Activated naive CD8-positive, alpha-beta T cell (primary cell): Measurements from ENCODE around the gene FOXL3.

ENCODE experiments used
- H3K27ac Mint-ChIP-seq: one replicate; pipeline ENCODE4 v1.8.0; 2021; ENCODE audit warnings: mixed read lengths
- H3K27me3 Mint-ChIP-seq: one replicate; pipeline ENCODE4 v1.8.0; 2021; ENCODE audit warnings: mixed read lengths
- H3K36me3 Mint-ChIP-seq: one replicate; pipeline ENCODE4 v1.8.0; 2021; ENCODE audit warnings: mixed read lengths
- H3K4me1 Mint-ChIP-seq: one replicate; pipeline ENCODE4 v1.8.0; 2021; ENCODE audit warnings: low read depth, mixed read lengths
- H3K4me3 Mint-ChIP-seq: one replicate; pipeline ENCODE4 v1.8.0; 2021; ENCODE audit warnings: mild to moderate bottlenecking, mixed read lengths
- H3K9me3 Mint-ChIP-seq: one replicate; pipeline ENCODE4 v1.8.0; 2021; ENCODE audit warnings: low read depth, mixed read lengths

Gene FOXL3

DNA sequence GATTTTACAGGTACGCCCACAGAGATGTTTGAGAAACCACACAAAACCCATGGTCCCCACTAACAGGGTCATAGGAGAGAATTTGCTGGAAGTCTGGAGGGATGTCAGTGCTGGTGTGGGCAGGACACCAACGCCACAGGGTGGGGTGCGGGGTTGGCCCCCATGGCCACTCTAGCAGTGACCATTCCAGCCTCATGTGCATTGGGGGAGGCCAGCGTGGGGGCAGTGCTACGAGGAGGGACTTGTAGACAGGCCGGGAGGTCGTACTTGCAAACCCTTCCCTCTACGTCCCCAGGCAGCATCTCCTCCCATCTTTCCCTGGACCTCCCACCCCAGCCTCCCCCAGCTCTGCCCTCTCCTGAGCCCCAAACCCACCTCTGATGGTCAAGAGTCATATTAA, 34.0 kb downstream of the FOXL3 start:
- Mint-ChIP-seq H3K27ac (no peak overlapping the region), H3K36me3 (no peaks in the 10 kb centered on the region), H3K4me3 (no peak overlapping the region), H3K27me3 (peaks cover 9% of the 10 kb centered on the region), H3K4me1 (no peaks in the 10 kb centered on the region), H3K9me3 (no peaks in the 10 kb centered on the region)

DNA sequence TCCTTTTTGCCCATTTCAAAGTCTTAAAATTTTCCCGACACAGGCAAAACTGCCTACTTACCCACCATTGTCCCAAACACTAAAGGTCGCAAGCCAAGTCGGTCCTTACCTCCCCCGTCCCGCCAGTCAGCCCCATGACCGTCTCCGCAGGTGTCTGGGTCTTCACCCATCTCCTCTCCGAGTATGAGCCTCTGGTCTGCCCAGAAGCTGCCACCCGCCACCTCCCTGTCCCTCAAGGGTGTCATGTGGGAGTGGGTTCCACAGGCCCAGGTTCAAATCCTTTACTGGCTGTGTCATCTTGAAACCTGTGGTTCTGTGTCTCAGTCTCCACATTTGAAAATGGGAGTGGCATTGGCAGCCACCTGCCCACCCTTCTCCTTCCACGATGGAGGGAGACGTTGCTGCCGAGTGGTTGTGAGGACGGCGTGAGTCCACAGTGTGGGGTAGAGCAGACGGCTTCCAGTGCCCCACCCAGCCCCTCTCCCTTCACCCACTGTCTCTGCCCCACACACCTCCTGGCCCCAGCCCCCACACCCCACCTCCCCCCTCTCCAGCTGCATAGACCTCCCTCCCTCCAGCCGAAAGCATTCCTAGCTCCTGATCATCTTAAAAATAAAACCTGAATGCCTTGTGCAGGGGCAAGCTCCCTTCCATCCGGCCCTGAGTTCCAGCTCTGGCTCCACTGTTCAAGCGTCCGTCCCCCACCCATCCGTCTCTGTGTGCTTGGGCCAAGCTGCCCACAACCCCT, 35.3 kb downstream of the FOXL3 start:
- H3K4me1 Mint-ChIP-seq = no peaks in the 10 kb centered on the region
- peaks cover 2% of the 10 kb centered on the region for H3K27me3 Mint-ChIP-seq
- no peaks in the 10 kb centered on the region for H3K36me3 Mint-ChIP-seq
- no peak overlapping the region for H3K27ac Mint-ChIP-seq
- no peak overlapping the region for H3K4me3 Mint-ChIP-seq
- no peaks in the 10 kb centered on the region for H3K9me3 Mint-ChIP-seq

DNA sequence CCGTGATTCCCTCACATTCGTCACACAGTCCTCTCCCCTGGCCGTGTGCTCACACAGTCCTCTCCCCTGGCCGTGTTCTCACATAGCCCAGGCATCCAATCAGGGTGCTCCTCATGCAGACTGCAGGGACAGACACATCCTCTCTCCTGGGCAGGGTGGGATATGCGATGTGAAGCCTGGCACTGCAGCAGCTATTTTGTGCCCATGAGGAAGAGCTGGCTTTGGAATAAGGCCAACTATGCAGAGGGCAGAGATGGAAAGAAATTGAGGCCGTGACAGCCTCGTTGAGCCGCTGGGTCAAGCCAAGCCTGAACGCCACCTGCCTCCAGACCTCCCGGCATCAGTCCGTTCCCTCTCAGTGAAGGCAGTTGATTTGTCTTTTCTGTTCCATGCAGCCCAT, 35.8 kb downstream of the FOXL3 start:
- Mint-ChIP-seq H3K36me3 (no peaks in the 10 kb centered on the region), H3K4me3 (no peak overlapping the region), H3K27me3 (no peaks in the 10 kb centered on the region), H3K9me3 (no peaks in the 10 kb centered on the region), H3K4me1 (no peaks in the 10 kb centered on the region), H3K27ac (no peak overlapping the region)

DNA sequence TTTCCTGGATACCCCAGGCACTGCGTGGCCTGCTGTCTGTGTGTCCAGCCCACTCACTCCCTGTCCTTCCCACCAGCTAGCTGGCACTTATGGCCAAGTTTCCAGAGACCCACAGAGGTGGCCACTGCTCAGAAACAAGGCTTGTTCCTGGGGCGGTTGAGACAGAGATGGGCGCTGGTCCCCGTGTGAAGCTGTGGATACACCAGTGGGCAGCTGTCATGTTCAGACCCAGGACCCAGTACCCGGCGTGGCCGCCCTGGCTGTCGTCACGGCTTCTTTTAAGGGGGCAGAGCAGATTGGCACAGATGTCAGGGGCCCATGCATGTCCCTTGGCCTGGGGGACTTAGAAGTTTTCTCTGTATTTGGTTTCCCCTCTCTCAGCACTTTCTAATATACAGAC, 36.3 kb downstream of the FOXL3 start:
- Mint-ChIP-seq H3K4me3 (no peak overlapping the region), H3K27ac (no peak overlapping the region), H3K4me1 (no peaks in the 10 kb centered on the region), H3K9me3 (no peaks in the 10 kb centered on the region), H3K27me3 (no peaks in the 10 kb centered on the region), H3K36me3 (no peaks in the 10 kb centered on the region)

DNA sequence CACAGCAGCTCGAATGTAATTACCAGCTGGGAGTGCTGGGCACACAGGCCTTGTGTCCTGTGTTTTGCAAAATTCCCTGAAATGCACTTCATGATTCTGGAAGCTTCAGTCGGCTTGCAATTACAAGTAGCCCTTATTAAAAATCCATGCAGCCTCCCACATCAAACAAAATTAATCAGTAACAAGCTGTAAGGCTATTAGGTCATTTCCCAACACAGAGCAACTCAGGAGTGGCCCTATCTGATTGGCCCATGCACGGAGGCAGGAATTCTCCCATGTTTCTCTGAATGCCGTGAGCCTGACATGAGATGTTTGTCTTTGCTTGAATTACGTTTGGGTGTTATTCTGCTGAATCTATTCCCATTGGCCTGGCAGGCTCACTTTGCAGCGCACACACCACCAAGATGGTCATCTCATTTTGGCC, 36.9 kb downstream of the FOXL3 start:
- Mint-ChIP-seq H3K9me3 (no peaks in the 10 kb centered on the region), H3K4me1 (no peaks in the 10 kb centered on the region), H3K27me3 (no peaks in the 10 kb centered on the region), H3K36me3 (no peaks in the 10 kb centered on the region), H3K27ac (no peak overlapping the region), H3K4me3 (no peak overlapping the region)

DNA sequence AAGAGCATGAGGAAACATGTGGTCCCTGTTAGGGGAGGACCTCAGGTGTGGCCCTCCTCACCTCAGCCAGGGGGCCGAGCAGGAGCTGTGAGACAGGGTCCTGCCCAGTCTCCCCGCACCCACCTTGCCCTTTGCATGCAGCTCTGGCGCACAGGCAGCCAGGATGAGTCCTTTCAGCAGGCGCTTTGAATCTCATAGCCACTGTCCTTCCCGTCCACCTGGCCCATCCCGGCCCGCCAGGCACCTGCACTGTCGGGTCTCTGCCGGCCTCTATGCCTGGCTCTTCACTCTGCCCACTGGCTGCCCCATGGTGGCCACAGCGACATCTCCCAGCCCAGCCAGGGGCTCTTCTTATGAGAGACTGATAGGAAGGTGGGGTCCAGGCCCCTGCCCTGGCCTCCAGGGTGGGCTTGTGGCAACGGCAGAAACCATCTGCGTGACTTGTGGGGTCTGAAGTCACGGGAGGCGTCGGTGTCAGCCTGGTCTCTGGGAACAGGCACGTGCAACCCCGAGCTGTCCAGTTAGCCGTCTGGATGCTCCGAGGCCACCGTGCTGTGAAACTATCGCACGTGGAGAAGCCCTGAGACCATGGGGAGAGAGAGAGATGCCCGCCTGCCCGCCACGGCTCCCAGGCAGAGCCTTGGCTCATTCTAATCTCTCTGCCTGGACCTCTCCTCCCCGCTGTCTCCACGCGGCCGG, 37.4 kb downstream of the FOXL3 start:
- Mint-ChIP-seq H3K9me3 (no peaks in the 10 kb centered on the region), H3K4me1 (no peaks in the 10 kb centered on the region), H3K4me3 (no peak overlapping the region), H3K27ac (no peak overlapping the region), H3K27me3 (no peaks in the 10 kb centered on the region), H3K36me3 (no peaks in the 10 kb centered on the region)

DNA sequence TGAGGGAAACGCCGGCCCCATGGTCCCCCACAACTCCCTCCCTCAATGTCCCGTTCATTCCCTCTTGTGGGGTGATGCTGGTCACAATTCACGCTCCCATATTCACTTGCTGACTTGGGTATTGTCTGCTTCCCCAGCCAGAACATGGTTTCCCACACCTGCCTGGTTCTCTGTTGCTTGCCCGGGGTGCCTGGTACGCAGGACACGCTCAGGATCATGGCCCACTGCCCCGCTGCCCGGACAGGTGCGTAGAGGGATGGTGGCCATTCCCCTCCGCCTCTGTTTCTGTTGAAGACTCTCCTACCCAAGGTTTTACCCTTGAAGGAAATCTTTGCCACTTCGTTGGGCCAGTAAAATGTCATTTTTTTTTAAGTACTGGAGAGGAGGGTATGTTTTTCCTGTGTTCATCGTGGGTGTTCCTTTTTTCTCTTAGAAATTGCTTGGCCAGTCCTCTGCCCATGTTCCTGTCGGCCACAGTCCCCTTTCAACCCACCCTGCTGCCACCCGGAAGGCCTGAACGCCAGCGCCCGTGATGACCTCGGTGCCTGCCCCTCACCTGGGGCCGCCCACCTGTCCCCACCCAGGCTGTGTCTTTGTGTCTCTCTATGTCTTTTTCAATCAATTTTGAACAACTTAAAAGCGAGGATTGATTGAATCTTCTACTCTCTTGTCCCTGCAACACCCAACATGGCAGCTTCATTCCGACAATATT, 38.2 kb downstream of the FOXL3 start:
- H3K4me1 Mint-ChIP-seq = no peaks in the 10 kb centered on the region
- no peak overlapping the region for H3K4me3 Mint-ChIP-seq
- no peaks in the 10 kb centered on the region for H3K9me3 Mint-ChIP-seq
- no peaks in the 10 kb centered on the region for H3K36me3 Mint-ChIP-seq
- H3K27me3 Mint-ChIP-seq = no peaks in the 10 kb centered on the region
- no peak overlapping the region for H3K27ac Mint-ChIP-seq

DNA sequence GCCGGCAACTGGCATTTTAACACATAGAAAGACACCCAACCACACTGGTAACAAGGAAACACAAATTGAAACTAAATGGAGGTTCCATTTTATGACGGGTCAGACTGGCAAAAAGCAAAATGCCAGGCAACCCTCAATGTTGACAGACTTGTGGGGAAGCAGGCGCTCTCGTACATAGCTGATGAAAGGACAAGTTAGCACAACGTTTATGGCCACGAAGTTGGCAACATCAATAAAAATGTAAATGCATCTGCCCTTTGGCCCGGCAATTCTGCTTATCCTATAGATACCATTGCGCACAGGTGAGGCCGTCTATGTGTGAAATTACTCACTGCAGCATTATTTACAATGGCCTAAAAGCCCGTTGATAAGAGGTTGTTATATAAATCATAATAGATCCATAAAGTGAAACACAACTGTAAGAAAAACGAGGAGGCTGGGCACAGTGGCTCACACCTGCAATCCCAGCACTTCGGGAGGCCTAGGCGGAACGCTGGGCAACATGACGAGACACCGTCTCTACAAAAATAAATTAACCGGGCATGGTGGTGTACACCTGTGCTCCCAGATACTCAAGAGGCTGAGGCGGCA, 39.8 kb downstream of the FOXL3 start:
- Mint-ChIP-seq H3K9me3 (no peaks in the 10 kb centered on the region), H3K4me1 (peaks cover 4% of the 10 kb centered on the region), H3K27ac (no peak overlapping the region), H3K27me3 (no peaks in the 10 kb centered on the region), H3K36me3 (no peaks in the 10 kb centered on the region), H3K4me3 (no peak overlapping the region)

DNA sequence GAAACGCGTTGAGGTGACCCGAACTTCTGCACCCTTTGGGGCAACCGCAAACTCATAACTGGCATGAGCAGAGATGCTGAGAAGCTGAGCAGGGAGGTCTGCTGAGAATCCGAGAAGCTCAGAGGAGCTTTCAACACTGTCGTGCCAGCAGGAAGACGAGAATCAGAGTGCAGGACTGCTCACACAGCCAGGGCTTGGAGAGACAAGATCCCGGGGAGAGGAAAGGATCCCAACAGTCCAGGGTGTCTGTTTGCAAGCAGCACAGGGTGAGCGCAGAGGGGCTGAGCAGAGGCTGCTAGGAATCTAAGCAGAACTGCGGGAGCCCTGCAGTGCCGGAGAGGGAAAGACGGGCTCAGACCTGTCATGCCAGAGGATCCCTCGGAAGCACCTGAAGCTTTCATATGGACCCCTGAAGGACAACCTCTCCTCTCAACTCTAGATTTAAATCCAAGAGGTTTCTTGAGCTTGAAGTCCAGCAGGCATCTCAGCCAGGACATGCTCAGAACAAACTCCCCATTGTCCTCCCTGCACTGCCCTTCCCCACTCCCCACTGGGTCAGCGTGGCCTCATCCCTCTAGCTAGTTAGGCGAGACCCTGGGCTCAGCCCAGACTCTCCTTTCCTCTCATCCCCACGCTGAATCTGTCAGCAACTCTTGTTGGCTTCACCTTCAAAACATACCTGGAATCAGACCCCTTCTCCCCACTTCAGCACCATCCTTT, 40.7 kb downstream of the FOXL3 start:
- no peak overlapping the region for H3K27ac Mint-ChIP-seq
- H3K4me1 Mint-ChIP-seq = peaks cover 6% of the 10 kb centered on the region
- no peaks in the 10 kb centered on the region for H3K36me3 Mint-ChIP-seq
- H3K4me3 Mint-ChIP-seq = no peak overlapping the region
- H3K27me3 Mint-ChIP-seq = no peaks in the 10 kb centered on the region
- H3K9me3 Mint-ChIP-seq = no peaks in the 10 kb centered on the region

DNA sequence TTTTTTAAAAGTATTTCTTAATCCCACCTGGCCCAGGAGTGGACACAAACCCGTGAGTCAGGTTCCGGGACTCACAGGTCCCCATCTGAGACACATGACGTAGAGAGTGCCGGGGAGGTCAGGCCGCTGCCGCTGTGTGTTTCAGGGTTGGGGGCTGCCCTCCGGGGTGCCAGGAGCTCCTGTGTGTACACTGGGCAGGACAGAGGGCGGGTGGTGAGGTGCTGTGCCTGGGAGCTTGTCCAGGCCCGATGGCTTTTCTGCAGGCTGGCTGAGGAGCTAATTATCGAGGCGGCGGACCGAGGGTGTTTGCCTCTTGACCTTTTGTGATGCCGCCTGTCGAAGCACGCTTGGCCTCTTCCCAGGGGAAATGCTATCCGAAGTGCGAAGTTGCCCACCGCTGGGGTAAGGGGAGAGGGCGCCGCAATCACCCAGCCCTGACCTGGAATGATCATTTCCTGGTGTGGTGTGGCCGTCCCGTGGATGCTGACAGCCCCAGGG, 42.1 kb downstream of the FOXL3 start:
- peaks cover 8% of the 10 kb centered on the region for H3K4me1 Mint-ChIP-seq
- H3K9me3 Mint-ChIP-seq = no peaks in the 10 kb centered on the region
- H3K36me3 Mint-ChIP-seq = no peaks in the 10 kb centered on the region
- H3K4me3 Mint-ChIP-seq = no peak overlapping the region
- H3K27ac Mint-ChIP-seq = no peak overlapping the region
- H3K27me3 Mint-ChIP-seq = no peaks in the 10 kb centered on the region

DNA sequence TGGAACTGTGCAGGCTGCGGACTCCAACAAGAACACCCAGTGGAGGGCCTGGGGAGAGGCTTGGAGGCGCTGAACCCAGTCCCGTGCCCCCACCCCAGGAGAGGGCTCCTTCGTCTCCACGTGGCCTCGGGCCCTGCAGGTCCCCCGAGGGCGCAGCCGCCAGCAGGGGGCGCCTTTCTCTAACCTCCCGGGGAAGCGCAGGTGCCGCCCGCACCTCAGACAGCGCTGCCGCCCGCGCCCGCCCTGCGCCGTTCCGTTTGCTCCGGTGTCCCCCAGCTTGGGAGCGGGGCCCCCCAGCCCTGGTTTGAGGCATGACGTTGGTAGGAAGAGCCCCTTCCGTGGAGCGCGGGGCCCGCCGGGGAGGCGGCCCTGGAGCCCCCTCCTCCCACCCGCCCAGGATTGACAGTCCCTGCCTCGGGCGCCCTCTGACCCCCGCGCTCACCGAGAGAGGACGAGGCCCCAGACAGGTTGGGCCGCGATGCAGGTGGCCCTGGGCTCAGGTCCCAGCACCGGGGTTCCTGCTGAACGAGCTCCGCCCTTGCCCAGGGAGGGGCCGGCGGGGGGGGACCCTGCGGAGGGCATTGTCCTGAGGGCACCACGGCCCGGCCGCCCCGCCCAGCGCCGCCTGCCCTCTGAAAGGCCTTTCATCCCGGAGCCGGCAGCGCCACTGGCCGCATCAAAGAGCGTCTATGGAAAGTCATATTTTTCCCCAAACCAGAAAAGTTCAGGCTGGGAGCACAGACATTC, 42.8 kb downstream of the FOXL3 start:
- H3K27ac Mint-ChIP-seq = no peak overlapping the region
- H3K27me3 Mint-ChIP-seq = no peaks in the 10 kb centered on the region
- H3K9me3 Mint-ChIP-seq = no peaks in the 10 kb centered on the region
- no peak overlapping the region for H3K4me3 Mint-ChIP-seq
- peaks cover 14% of the 10 kb centered on the region for H3K4me1 Mint-ChIP-seq
- no peaks in the 10 kb centered on the region for H3K36me3 Mint-ChIP-seq

DNA sequence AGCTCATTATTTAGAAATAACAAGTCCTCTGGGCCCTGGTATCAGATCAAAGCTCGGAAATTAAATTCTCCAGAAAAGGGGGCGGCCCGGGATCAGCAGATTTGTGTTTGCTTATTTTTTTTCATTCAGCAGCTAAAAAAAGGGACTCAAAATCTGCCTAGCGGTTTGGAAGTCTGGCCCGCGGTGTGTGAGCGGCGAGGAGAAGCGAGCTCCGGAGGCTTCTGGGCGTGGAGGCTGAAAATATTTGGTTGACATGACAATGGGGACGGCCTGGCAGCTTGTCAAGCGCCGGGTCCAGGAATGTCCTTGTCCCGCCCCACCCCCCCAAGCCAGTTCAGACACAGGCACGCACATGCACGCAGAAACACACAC, 43.4 kb downstream of the FOXL3 start:
- no peaks in the 10 kb centered on the region for H3K9me3 Mint-ChIP-seq
- no peaks in the 10 kb centered on the region for H3K36me3 Mint-ChIP-seq
- no peak overlapping the region for H3K27ac Mint-ChIP-seq
- no peak overlapping the region for H3K4me3 Mint-ChIP-seq
- H3K27me3 Mint-ChIP-seq = no peaks in the 10 kb centered on the region
- peaks cover 14% of the 10 kb centered on the region for H3K4me1 Mint-ChIP-seq

DNA sequence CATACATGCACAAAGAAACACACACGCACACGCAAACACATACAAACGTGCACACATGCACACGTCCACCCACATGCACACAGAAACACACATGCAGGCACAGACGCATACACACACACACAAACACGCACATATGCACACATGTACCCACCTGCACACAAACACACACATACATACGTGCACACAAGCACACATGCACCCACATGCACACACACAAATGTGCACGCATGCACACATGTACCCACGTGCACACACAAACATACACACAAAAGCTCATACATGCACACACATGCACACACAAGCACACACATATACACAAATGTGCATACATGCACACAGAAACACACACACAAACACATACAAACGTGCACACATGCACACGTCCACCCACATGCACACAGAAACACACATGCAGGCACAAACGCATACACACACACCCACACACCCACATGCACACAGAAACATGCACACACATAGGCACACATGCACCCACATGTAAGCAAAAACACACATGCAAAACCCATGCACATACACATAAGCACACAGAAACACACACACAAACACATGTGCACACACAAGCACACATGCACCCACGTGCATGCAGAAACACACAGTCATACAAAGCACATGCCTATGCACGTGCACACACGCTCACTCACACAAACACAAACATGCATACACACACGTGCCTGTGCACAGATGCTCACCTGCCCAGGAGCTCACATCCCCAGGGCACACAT, 44.8 kb downstream of the FOXL3 start:
- H3K4me1 Mint-ChIP-seq = peaks cover 14% of the 10 kb centered on the region
- no peak overlapping the region for H3K27ac Mint-ChIP-seq

More for the DNA sequence above, 44.8 kb downstream of the FOXL3 start:
- Mint-ChIP-seq H3K4me3 (peak overlapping the region; percentile 17), H3K27me3 (no peaks in the 10 kb centered on the region), H3K36me3 (no peaks in the 10 kb centered on the region), H3K9me3 (no peaks in the 10 kb centered on the region)
